H7 (cell line): Measurements from ENCODE around the gene SLC35C1. TPM values are rescaled to one million over a fixed set of nuclear protein-coding genes. Genes with fewer than 3 reads are reported as not detected.

ENCODE experiments used
- DNase-seq: peaks from one replicate; pipeline ENCODE4 v3.0.0; 2012
- H3K27me3 ChIP-seq: 2 replicates; pipeline ENCODE4 v1.6.0; 2011; ENCODE audit warnings: mild to moderate bottlenecking, low read length; ENCODE audit not compliant: control insufficient read depth, insufficient read depth
- H3K36me3 ChIP-seq: replicated peaks from 2 replicates; pipeline ENCODE4 v1.5.1; 2011; ENCODE audit warnings: low read length; ENCODE audit not compliant: control insufficient read depth, insufficient read depth
- H3K4me3 ChIP-seq: 2 replicates; pipeline ENCODE4 v1.5.1; 2011; ENCODE audit warnings: low read depth, mild to moderate bottlenecking, control low read depth, low read length, moderate library complexity; ENCODE audit not compliant: insufficient read depth
- total RNA-seq: library from RNA; depleted of rRNA; stranded (reverse); fragments of >200 nt; shearing (Covaris generic); gene quantifications from 2 replicates; pipeline ENCODE4 v1.2.3, GENCODE V29; 2014; rRNA removed

Gene SLC35C1
- 3.9 and 5.8 TPM in 2 replicates for total RNA-seq

- peaks cover 17% of the 10 kb centered on the region for H3K27me3 ChIP-seq
- peak within 1 kb of the TSS; percentile 77 for H3K4me3 ChIP-seq
- H3K36me3 ChIP-seq = no peaks in the 10 kb centered on the region; the same call in 1 of the 2 replicates
- DNase-seq = peak; percentile 98
These were observed at the start of gene SLC35C1 for GRCh38 chr11:45804761-45805304. SLC35C1 (plus strand) TSS chr11:45805149; CDS start chr11:45805802, 653 bp downstream.

GRCh38 chr11:45755281-45755859 lies 49.6 kb upstream of the SLC35C1 start:
- Histone ChIP-seq H3K36me3 (no peaks in the 10 kb centered on the region), H3K27me3 (no peaks in the 10 kb centered on the region), H3K4me3 (no peak overlapping the region)
- DNase-seq = peak; percentile 30

GRCh38 chr11:45756384-45757010 lies 48.5 kb upstream of the SLC35C1 start:
- Histone ChIP-seq H3K36me3 (no peaks in the 10 kb centered on the region), H3K4me3 (no peak overlapping the region), H3K27me3 (no peaks in the 10 kb centered on the region)
- DNase-seq = peak; percentile 43

GRCh38 chr11:45757672-45758071 lies 47.3 kb upstream of the SLC35C1 start:
- Histone ChIP-seq H3K4me3 (no peak overlapping the region), H3K36me3 (no peaks in the 10 kb centered on the region), H3K27me3 (no peaks in the 10 kb centered on the region)
- DNase-seq = no peak

GRCh38 chr11:45761659-45762058 lies 43.3 kb upstream of the SLC35C1 start:
- H3K27me3 ChIP-seq = no peaks in the 10 kb centered on the region
- no peak overlapping the region for H3K4me3 ChIP-seq
- DNase-seq = no peak
- no peaks in the 10 kb centered on the region for H3K36me3 ChIP-seq

- no peak overlapping the region for H3K4me3 ChIP-seq
- H3K27me3 ChIP-seq = no peaks in the 10 kb centered on the region
- H3K36me3 ChIP-seq = no peaks in the 10 kb centered on the region
- DNase-seq = no peak
These were observed 39.8 kb upstream of the SLC35C1 start for GRCh38 chr11:45765107-45765668.

GRCh38 chr11:45765836-45766235 lies 39.1 kb upstream of the SLC35C1 start:
- DNase-seq = no peak
- H3K36me3 ChIP-seq = no peaks in the 10 kb centered on the region
- no peak overlapping the region for H3K4me3 ChIP-seq
- no peaks in the 10 kb centered on the region for H3K27me3 ChIP-seq

GRCh38 chr11:45766469-45766868 lies 38.5 kb upstream of the SLC35C1 start:
- no peak overlapping the region for H3K4me3 ChIP-seq
- DNase-seq = no peak
- no peaks in the 10 kb centered on the region for H3K36me3 ChIP-seq
- peaks cover 2% of the 10 kb centered on the region for H3K27me3 ChIP-seq

- H3K4me3 ChIP-seq = no peak overlapping the region
- no peaks in the 10 kb centered on the region for H3K36me3 ChIP-seq
- no peak for DNase-seq
- peaks cover 6% of the 10 kb centered on the region for H3K27me3 ChIP-seq
These were observed 36.5 kb upstream of the SLC35C1 start for GRCh38 chr11:45768486-45768885.

- Histone ChIP-seq H3K27me3 (peaks cover 6% of the 10 kb centered on the region), H3K36me3 (no peaks in the 10 kb centered on the region), H3K4me3 (no peak overlapping the region)
- no peak for DNase-seq
These were observed 35.0 kb upstream of the SLC35C1 start for GRCh38 chr11:45769960-45770359.

GRCh38 chr11:45771193-45771565 lies 33.8 kb upstream of the SLC35C1 start:
- H3K4me3 ChIP-seq = peak overlapping the region; percentile 40

GRCh38 chr11:45771566-45772448 lies 33.1 kb upstream of the SLC35C1 start:
- Histone ChIP-seq H3K27me3 (peaks cover 6% of the 10 kb centered on the region), H3K4me3 (peak overlapping the region; percentile 40)

More at GRCh38 chr11:45771193-45771565, 33.8 kb upstream of the SLC35C1 start:
- DNase-seq = peak; percentile 80
- no peaks in the 10 kb centered on the region for H3K36me3 ChIP-seq
- peaks cover 6% of the 10 kb centered on the region for H3K27me3 ChIP-seq

GRCh38 chr11:45772449-45772774 lies 32.5 kb upstream of the SLC35C1 start:
- H3K27me3 ChIP-seq = peaks cover 6% of the 10 kb centered on the region
- no peaks in the 10 kb centered on the region for H3K36me3 ChIP-seq
- no peak overlapping the region for H3K4me3 ChIP-seq
- DNase-seq = no peak

More at GRCh38 chr11:45771566-45772448, 33.1 kb upstream of the SLC35C1 start:
- no peaks in the 10 kb centered on the region for H3K36me3 ChIP-seq
- peak; percentile 96 for DNase-seq

GRCh38 chr11:45772986-45773785 lies 31.8 kb upstream of the SLC35C1 start:
- no peak for DNase-seq
- Histone ChIP-seq H3K36me3 (no peaks in the 10 kb centered on the region), H3K4me3 (no peak overlapping the region), H3K27me3 (peaks cover 6% of the 10 kb centered on the region)
